Endothelial cell (in vitro differentiated cells): ENCODE measurements around the gene LECT2. TPM values are rescaled to one million over a fixed set of nuclear protein-coding genes. Genes with fewer than 3 reads are reported as not detected.

Experiments
- DNase-seq: peaks from one replicate; pipeline ENCODE4 v3.0.0; 2021; ENCODE audit warnings: low spot score
- H3K27ac Mint-ChIP-seq: one replicate; pipeline ENCODE4 v1.8.0; 2021; ENCODE audit warnings: mixed read lengths, inconsistent platforms; ENCODE audit not compliant: unreplicated experiment
- H3K27me3 Mint-ChIP-seq: one replicate; pipeline ENCODE4 v1.8.0; 2021; ENCODE audit warnings: mild to moderate bottlenecking, moderate library complexity, mixed read lengths, inconsistent platforms; ENCODE audit not compliant: unreplicated experiment
- H3K36me3 Mint-ChIP-seq: one replicate; pipeline ENCODE4 v1.8.0; 2021; ENCODE audit warnings: mild to moderate bottlenecking, low read depth, mixed read lengths, inconsistent platforms; ENCODE audit not compliant: unreplicated experiment
- H3K4me1 Mint-ChIP-seq: one replicate; pipeline ENCODE4 v1.8.0; 2021; ENCODE audit warnings: mild to moderate bottlenecking, mixed read lengths, inconsistent platforms; ENCODE audit not compliant: unreplicated experiment
- H3K4me3 Mint-ChIP-seq: one replicate; pipeline ENCODE4 v1.8.0; 2021; ENCODE audit warnings: mild to moderate bottlenecking, mixed read lengths, inconsistent platforms; ENCODE audit not compliant: unreplicated experiment
- H3K9me3 Mint-ChIP-seq: one replicate; pipeline ENCODE4 v1.8.0; 2021; ENCODE audit warnings: mixed read lengths, inconsistent platforms; ENCODE audit not compliant: unreplicated experiment
- CTCF ChIP-seq: fragments of 200-600 bp; sonication (generic); IDR thresholded peaks from one replicate; pipeline ENCODE4 v1.5.0; 2021; ENCODE audit warnings: antibody characterized with exemption; ENCODE audit not compliant: unreplicated experiment
- total RNA-seq: library from RNA; stranded (reverse); fragmentation: NEBNext Ultra II Directional; extraction: Animal tissue kit (Norgen Biotek cat#: 25700); gene quantifications from one replicate; pipeline ENCODE4 v1.2.1, GENCODE V29; 2021; ENCODE audit not compliant: unreplicated experiment

Gene LECT2
- total RNA-seq, 1 donor from 2014 or later, result not detected

GRCh38 chr5:135975122-135975521 lies 20.3 kb upstream of the LECT2 start:
- Mint-ChIP-seq H3K4me1 (peaks cover 15% of the 10 kb centered on the region), H3K4me3 (no peak overlapping the region), H3K9me3 (no peaks in the 10 kb centered on the region), H3K27ac (no peak overlapping the region), H3K36me3 (no peaks in the 10 kb centered on the region), H3K27me3 (no peaks in the 10 kb centered on the region)
- no peak for DNase-seq
- no peak for TF ChIP-seq CTCF

- no peaks in the 10 kb centered on the region for H3K36me3 Mint-ChIP-seq
- H3K27ac Mint-ChIP-seq, result no peak overlapping the region
- no peak overlapping the region for H3K4me3 Mint-ChIP-seq
- no peaks in the 10 kb centered on the region for H3K27me3 Mint-ChIP-seq
- H3K9me3 Mint-ChIP-seq, result no peaks in the 10 kb centered on the region
- no peak for TF ChIP-seq CTCF
- peaks cover 7% of the 10 kb centered on the region for H3K4me1 Mint-ChIP-seq
- no peak for DNase-seq
These were observed 19.3 kb upstream of the LECT2 start for GRCh38 chr5:135974021-135974600.

GRCh38 chr5:135973323-135974020 lies 18.7 kb upstream of the LECT2 start:
- peaks cover 2% of the 10 kb centered on the region for H3K27me3 Mint-ChIP-seq
- no peaks in the 10 kb centered on the region for H3K36me3 Mint-ChIP-seq
- no peak overlapping the region for H3K27ac Mint-ChIP-seq
- no peak for DNase-seq
- TF ChIP-seq CTCF, result no peak
- H3K9me3 Mint-ChIP-seq, result no peaks in the 10 kb centered on the region
- H3K4me1 Mint-ChIP-seq, result peaks cover 6% of the 10 kb centered on the region
- H3K4me3 Mint-ChIP-seq, result no peak overlapping the region

GRCh38 chr5:135971701-135972100 lies 16.9 kb upstream of the LECT2 start:
- no peaks in the 10 kb centered on the region for H3K4me1 Mint-ChIP-seq
- no peak overlapping the region for H3K27ac Mint-ChIP-seq
- H3K9me3 Mint-ChIP-seq, result no peaks in the 10 kb centered on the region
- H3K27me3 Mint-ChIP-seq, result peaks cover 2% of the 10 kb centered on the region
- H3K4me3 Mint-ChIP-seq, result no peak overlapping the region
- no peak for DNase-seq
- TF ChIP-seq CTCF, result no peak
- H3K36me3 Mint-ChIP-seq, result no peaks in the 10 kb centered on the region

GRCh38 chr5:135966790-135967189 lies 12.0 kb upstream of the LECT2 start:
- Mint-ChIP-seq H3K9me3 (no peaks in the 10 kb centered on the region), H3K4me3 (no peak overlapping the region), H3K36me3 (no peaks in the 10 kb centered on the region), H3K27ac (no peak overlapping the region), H3K4me1 (peaks cover 6% of the 10 kb centered on the region), H3K27me3 (peaks cover 2% of the 10 kb centered on the region)
- no peak for DNase-seq
- TF ChIP-seq CTCF, result no peak
